Activated naive CD8-positive, alpha-beta T cell treated with anti-CD3 and anti-CD28 coated beads, Interleukin-2, amount 50 U/mL, for 24 hours (primary cell): ENCODE data around the gene NLRP5.
"Not testable (repeated sequence)": the region's sequence is repeated elsewhere in the genome, so short reads cannot be mapped to it uniquely, and the experiment has no call there.

ENCODE experiments used
- ATAC-seq: fragments of 150-1000 bp; cut with Tn5 transposase; one replicate; pipeline ENCODE4 v1.10.0; 2021
- DNase-seq: peaks from one replicate; pipeline ENCODE4 v3.0.0; 2021
- H3K27ac Mint-ChIP-seq: one replicate; pipeline ENCODE4 v1.8.0; 2021; ENCODE audit warnings: mild to moderate bottlenecking, mixed read lengths
- H3K27me3 Mint-ChIP-seq: one replicate; pipeline ENCODE4 v1.8.0; 2021; ENCODE audit warnings: mixed read lengths
- H3K36me3 Mint-ChIP-seq: one replicate; pipeline ENCODE4 v1.8.0; 2021; ENCODE audit warnings: low read depth, mixed read lengths
- H3K4me1 Mint-ChIP-seq: one replicate; pipeline ENCODE4 v1.8.0; 2021; ENCODE audit warnings: mixed read lengths
- H3K4me3 Mint-ChIP-seq: one replicate; pipeline ENCODE4 v1.8.0; 2021; ENCODE audit warnings: mild to moderate bottlenecking, moderate library complexity, mixed read lengths
- H3K9me3 Mint-ChIP-seq: one replicate; pipeline ENCODE4 v1.8.0; 2021; ENCODE audit warnings: mixed read lengths

The NLRP5 gene

DNA sequence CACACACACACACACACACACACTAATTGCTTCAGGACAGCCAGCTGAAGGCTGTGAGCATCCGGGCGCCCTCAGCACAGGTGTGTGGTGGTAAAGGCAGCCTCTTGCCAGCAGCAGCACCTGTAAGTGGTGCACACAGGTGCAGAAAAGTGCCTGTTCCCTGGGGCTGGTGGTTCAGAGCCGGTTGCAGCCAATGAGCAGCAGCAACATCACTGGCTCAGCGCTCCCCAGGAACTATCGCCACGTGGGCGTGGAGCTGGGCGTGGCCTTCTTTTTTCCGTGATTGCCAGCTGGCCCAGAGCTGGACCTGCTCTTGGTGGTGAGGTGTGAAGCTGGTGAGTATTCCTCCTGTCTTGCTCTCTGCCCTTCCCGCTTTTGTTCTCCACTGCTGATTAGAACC is at the start of gene NLRP5:
NLRP5 (plus strand) TSS at position 289 of the 400 bp plus-strand sequence.
- Mint-ChIP-seq H3K4me1 (no peaks in the 10 kb centered on the region), H3K4me3 (no peak within 1 kb of the TSS), H3K9me3 (peaks cover 4% of the 10 kb centered on the region), H3K36me3 (no peaks in the 10 kb centered on the region), H3K27me3 (no peaks in the 10 kb centered on the region), H3K27ac (no peak within 1 kb of the TSS)
- no peak for DNase-seq
- ATAC-seq, result no peak

DNA sequence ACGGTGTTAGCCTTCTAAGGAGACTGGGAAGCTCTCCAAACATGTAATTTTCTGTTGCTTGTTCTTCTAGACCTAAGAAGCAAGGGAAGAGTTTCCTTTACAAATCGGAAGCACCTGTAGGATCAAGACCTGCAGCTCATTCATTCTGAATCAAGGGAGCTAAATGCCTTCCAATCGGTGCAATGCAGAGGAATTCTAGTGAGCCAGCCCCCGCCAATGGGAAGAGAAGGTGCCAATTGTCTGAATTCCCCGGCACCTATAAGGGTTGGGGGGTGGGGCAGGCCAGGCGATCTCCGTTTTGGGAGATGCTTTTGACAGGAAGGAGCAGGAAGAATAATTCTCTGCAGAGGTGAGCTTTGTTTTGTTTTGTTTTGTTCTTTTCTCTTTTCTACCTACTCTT is 47.4 kb upstream of the NLRP5 start:
- Mint-ChIP-seq H3K27ac (no peak overlapping the region), H3K27me3 (no peaks in the 10 kb centered on the region), H3K4me1 (no peaks in the 10 kb centered on the region), H3K36me3 (no peaks in the 10 kb centered on the region), H3K4me3 (no peak overlapping the region), H3K9me3 (peaks cover 27% of the 10 kb centered on the region)
- ATAC-seq (no peak), DNase-seq (no peak)

DNA sequence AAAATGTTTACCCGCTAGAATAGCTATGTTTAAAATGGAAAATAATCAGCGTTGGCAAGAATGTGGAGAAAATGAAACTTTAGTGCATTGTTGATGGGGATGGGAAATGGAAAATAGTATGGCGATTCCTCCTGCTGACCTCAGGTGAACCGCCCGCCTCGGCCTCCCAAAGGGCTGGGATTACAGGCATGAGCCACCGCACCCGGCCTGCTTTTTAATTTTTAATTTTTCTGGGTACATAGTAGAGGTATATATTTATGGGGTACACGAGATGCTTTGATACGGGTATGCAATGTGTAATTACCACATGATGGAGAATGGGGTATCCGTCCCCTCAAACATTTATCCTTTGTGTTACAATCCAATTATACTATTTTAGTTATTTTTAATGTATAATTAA is 46.3 kb upstream of the NLRP5 start:
- H3K4me3 Mint-ChIP-seq, result no peak overlapping the region
- H3K9me3 Mint-ChIP-seq, result peaks cover 23% of the 10 kb centered on the region
- no peak overlapping the region for H3K27ac Mint-ChIP-seq
- H3K36me3 Mint-ChIP-seq, result no peaks in the 10 kb centered on the region
- H3K4me1 Mint-ChIP-seq, result no peaks in the 10 kb centered on the region
- ATAC-seq, result no peak
- no peaks in the 10 kb centered on the region for H3K27me3 Mint-ChIP-seq
- DNase-seq, result no peak

DNA sequence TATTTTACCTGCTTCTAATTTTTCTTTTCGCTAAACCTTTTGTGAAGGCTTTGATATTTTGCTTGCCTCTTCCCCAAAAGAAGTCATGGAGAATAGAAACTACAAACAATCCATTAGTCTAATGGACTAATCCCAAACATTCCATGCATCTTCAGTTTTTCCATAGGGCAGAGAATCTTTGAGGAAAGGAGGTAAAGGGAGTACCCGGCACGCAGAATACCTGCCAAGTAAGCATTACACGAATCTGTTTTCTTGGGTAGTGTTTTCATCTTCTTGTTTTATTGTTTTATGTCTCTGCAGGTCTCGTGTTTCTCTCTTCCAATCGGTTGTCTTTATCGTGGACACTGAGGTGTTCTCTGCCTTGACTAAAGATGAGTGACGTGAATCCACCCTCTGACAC is 39.0 kb upstream of the NLRP5 start, which contains the start of gene NLRP8:
NLRP8 (plus strand) TSS at position 301 of the 400 bp plus-strand sequence.
- Mint-ChIP-seq H3K27ac (no peak within 1 kb of the TSS), H3K27me3 (no peaks in the 10 kb centered on the region)

DNA sequence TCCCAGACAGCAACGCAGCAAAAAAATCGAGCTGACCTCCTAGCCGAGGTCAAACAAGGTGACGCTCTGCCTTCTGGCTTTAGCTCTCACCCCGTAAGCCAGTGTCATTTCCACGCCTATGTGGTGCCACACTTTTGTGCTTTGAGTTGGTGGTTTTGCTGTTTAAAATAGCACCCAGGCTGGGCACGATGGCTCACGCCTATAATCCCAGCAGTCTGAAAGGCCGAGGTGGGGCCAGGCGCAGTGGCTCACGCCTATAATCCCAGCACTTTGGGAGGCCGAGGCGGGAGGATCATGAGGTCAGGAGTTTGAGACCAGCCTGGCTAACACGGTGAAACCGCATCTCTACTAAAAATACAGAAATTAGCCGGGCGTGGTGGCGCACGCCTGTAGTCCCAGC is 36.0 kb upstream of the NLRP5 start:
- ATAC-seq, H3K27me3 Mint-ChIP-seq: not testable (repeated sequence)
- H3K9me3 Mint-ChIP-seq, result peaks cover 20% of the 10 kb centered on the region

More for the DNA sequence above, 39.0 kb upstream of the NLRP5 start, which contains the start of gene NLRP8:
- H3K4me3 Mint-ChIP-seq, result no peak within 1 kb of the TSS
- DNase-seq, result no peak
- peaks cover 24% of the 10 kb centered on the region for H3K9me3 Mint-ChIP-seq
- H3K36me3 Mint-ChIP-seq, result no peaks in the 10 kb centered on the region
- H3K4me1 Mint-ChIP-seq, result no peaks in the 10 kb centered on the region
- ATAC-seq, result no peak

DNA sequence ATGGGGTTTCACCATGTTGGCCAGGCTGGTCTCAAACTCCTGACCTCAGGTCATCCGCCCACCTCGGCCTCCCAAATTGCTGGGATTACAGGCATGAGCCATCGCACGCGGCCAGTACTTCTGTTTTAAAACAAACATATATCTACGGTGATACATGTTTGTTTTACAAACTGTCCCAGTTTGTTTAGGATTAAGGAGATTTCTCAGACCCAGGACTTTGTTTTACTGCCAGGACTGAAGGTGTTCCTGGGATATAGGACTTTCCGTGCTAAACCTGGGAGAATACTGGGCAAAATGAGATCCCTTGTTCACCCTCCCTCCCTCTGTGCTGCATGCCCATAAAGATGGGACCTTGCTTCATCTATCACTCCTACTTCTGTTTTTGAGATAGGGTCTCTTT is 30.1 kb upstream of the NLRP5 start:
- Mint-ChIP-seq H3K27me3 (no peaks in the 10 kb centered on the region), H3K9me3 (no peaks in the 10 kb centered on the region), H3K4me1 (no peaks in the 10 kb centered on the region), H3K27ac (no peak overlapping the region), H3K36me3 (no peaks in the 10 kb centered on the region), H3K4me3 (no peak overlapping the region)
- no peak for ATAC-seq
- DNase-seq, result no peak

More for the DNA sequence above, 36.0 kb upstream of the NLRP5 start:
- not testable (repeated sequence) for H3K4me3 Mint-ChIP-seq, DNase-seq, H3K4me1 Mint-ChIP-seq, H3K36me3 Mint-ChIP-seq, H3K27ac Mint-ChIP-seq

DNA sequence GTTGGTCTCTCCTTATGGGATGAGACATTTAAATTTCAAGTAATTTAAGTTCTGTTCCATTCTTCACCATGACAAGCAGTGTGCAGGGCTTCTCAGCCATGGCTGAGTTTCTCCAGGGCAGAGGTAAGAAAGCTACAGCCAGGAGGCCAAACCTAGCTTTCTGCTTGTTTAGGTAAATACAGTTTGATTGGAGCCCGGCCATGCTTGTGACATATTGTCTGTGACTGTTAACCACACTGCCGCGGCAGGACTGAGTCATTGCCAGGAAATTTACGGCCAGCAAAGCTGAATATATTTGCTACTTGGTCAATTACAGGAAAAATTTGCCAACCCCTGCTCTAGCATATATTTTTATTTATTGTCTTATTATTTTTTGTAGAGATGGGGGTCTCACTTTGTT is 28.2 kb upstream of the NLRP5 start:
- Mint-ChIP-seq H3K4me3 (no peak overlapping the region), H3K27ac (no peak overlapping the region), H3K9me3 (no peaks in the 10 kb centered on the region), H3K4me1 (no peaks in the 10 kb centered on the region), H3K36me3 (no peaks in the 10 kb centered on the region), H3K27me3 (no peaks in the 10 kb centered on the region)
- ATAC-seq (no peak), DNase-seq (no peak)

DNA sequence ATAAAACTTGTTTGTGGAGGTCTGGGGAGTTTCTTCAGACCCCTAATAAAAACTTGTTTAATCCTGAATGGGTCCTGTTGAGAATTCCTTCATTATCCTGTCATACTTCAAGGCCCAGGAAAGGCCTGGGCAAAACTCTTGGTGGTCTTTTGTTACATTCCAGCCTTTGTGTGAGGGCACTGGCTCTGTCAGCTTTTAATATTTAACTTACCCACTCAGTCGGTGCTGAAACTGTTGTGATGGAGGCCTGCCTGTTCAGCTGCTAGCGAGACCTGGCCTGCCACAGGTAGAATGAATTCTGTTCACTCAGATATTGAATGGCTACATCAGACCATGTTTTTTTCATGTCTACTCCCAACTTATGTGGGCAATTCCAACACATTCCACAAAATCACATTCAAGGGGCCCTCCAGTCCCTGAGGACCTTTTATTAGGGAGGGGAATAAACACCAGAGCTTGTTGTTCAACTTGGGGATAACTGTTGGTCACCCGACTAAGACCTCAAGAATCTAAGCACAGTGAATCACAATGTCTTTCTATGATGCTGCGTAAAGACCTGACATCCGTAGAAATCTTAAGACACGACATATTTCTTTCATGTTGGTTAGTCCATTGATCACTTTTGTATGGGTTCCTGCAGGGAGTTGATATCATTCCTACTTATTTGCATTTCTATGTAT is 26.4 kb upstream of the NLRP5 start:
- H3K36me3 Mint-ChIP-seq, result no peaks in the 10 kb centered on the region
- ATAC-seq (no peak), DNase-seq (no peak)
- no peaks in the 10 kb centered on the region for H3K27me3 Mint-ChIP-seq
- H3K9me3 Mint-ChIP-seq, result no peaks in the 10 kb centered on the region
- no peaks in the 10 kb centered on the region for H3K4me1 Mint-ChIP-seq
- no peak overlapping the region for H3K27ac Mint-ChIP-seq
- H3K4me3 Mint-ChIP-seq, result no peak overlapping the region

DNA sequence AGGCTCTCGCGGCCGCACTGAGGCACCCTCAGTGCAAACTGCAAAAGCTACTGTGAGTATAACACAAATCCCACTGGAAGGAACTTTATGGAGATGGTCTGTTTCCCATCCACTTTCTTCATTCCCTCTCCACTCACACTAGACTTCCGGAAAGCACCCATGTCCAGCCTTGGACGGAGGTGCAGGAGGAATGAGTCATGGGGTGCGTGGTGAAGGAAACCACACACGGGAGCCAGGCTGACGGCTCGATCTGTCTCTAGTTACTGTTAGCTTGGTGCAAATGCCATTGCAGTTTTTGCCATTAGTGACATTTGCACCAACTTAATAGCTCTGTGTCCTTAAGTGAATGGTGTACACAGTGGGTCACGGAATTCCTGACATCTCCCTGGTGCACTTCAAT is 24.4 kb upstream of the NLRP5 start:
- Mint-ChIP-seq H3K27me3 (no peaks in the 10 kb centered on the region), H3K4me1 (no peaks in the 10 kb centered on the region), H3K36me3 (no peaks in the 10 kb centered on the region), H3K9me3 (peaks cover under 1% of the 10 kb centered on the region), H3K4me3 (no peak overlapping the region), H3K27ac (no peak overlapping the region)
- ATAC-seq (no peak), DNase-seq (no peak)

DNA sequence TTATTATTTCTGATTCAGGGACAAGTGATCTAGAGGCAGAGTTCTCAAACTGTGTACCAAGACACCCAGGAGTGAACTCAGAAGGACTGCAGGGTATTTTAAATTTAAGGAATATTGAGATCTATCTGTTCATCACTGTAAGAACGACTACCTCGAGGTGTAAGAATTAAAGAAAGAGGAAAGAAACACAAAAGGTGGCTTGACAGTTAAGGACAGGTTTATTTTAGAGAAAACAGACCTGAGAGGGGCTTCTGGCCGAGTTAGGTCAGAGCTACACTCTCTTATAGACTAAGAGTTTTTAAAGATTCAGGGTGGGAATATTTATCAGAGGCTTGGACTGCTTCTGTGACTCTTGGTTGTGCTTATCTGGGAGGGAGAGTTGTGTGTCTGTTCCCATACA is 12.6 kb upstream of the NLRP5 start:
- Mint-ChIP-seq H3K4me1 (no peaks in the 10 kb centered on the region), H3K4me3 (no peak overlapping the region), H3K9me3 (peaks cover 16% of the 10 kb centered on the region), H3K27ac (no peak overlapping the region), H3K27me3 (peaks cover 1% of the 10 kb centered on the region), H3K36me3 (no peaks in the 10 kb centered on the region)
- DNase-seq (no peak), ATAC-seq (no peak)

DNA sequence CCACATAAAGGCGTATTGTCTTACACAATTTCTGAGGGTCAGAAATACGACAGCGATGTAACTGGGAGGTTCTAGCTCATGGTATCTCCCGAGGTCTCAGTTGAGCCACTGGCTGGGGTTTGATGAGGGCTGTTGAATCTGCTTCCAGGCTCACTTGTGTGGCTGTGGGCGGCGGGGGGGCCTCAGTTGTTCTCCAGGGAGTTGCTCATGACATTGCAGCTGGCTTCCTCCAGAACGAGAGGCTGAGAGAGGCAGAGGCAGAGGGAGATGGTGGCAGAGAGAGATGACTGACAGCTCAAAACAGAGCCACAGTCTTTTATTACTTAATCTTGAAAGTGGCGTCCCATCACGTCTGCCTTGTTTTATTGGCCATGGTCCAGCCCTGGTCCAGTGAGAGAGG is 6.2 kb upstream of the NLRP5 start:
- DNase-seq (no peak), ATAC-seq (no peak)
- Mint-ChIP-seq H3K4me3 (no peak overlapping the region), H3K36me3 (no peaks in the 10 kb centered on the region), H3K9me3 (peaks cover 23% of the 10 kb centered on the region), H3K27ac (no peak overlapping the region), H3K4me1 (no peaks in the 10 kb centered on the region), H3K27me3 (peaks cover 6% of the 10 kb centered on the region)

DNA sequence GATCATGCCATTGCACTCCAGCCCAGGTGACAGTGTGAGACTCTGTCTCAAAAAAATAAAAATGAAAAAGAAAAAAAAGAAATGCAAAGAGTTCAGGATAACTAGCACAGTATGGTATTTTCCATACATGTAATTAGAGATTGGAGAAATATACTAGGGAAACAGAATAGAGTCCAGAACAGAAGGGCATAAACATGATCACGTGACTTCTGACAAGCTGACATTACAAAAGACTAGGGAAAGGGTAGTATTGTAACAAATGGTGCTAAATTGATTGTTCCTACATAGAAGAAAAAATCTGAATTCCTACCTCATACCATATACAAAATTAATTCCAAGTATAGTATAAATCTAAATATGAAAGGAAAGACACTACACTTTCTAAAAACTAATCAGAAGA is 1.3 kb upstream of the NLRP5 start:
- Mint-ChIP-seq H3K4me3 (no peak overlapping the region), H3K27me3 (no peaks in the 10 kb centered on the region), H3K36me3 (no peaks in the 10 kb centered on the region), H3K4me1 (no peaks in the 10 kb centered on the region), H3K27ac (no peak overlapping the region), H3K9me3 (peaks cover 6% of the 10 kb centered on the region)
- DNase-seq (no peak), ATAC-seq (no peak)

DNA sequence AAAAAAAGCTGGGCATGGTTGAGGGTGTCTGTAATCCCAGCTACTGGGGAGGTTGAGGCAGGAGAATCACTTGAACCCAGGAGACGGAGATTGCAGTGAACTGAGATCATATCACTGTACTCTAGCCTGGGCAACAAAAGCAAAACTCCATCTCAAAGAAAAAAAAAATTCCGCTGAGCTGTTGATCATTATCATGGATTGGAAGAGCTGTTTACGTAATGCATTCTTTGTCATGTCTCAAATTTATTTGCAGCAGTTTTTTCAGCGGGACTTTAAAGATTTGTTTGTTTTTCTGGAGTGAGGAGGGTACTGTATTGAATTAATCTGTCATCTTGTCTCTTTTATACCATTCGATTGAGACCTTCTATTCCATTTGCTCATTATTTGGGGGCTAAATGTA is 4.3 kb downstream of the NLRP5 start:
- no peak overlapping the region for H3K27ac Mint-ChIP-seq
- peaks cover 15% of the 10 kb centered on the region for H3K9me3 Mint-ChIP-seq
- DNase-seq (no peak), ATAC-seq (no peak)
- H3K4me1 Mint-ChIP-seq, result no peaks in the 10 kb centered on the region
- no peak overlapping the region for H3K4me3 Mint-ChIP-seq
- no peaks in the 10 kb centered on the region for H3K36me3 Mint-ChIP-seq
- no peaks in the 10 kb centered on the region for H3K27me3 Mint-ChIP-seq

DNA sequence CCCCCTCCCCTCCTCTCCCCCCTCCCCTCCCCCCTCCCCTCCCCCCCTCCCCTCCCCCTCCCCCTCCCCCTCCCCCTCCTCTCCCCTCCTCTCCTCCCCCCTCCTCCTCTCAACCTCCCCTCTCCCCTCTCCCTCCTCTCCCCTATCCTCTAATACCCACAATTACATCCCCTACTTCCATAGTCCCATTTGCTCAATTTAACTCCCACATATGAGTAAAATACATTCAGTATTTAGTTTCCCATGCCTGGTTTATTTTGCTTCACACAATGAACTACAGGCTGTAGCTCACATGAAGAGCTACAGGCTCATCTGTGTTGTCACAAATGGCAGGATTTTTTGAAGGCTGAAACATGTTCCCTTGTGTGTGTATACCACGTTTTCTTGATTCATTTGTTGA is 6.9 kb downstream of the NLRP5 start:
- Mint-ChIP-seq H3K27me3 (no peaks in the 10 kb centered on the region), H3K4me3 (no peak overlapping the region), H3K27ac (no peak overlapping the region), H3K9me3 (peaks cover 21% of the 10 kb centered on the region), H3K4me1 (no peaks in the 10 kb centered on the region), H3K36me3 (no peaks in the 10 kb centered on the region)
- ATAC-seq (no peak), DNase-seq (no peak)

DNA sequence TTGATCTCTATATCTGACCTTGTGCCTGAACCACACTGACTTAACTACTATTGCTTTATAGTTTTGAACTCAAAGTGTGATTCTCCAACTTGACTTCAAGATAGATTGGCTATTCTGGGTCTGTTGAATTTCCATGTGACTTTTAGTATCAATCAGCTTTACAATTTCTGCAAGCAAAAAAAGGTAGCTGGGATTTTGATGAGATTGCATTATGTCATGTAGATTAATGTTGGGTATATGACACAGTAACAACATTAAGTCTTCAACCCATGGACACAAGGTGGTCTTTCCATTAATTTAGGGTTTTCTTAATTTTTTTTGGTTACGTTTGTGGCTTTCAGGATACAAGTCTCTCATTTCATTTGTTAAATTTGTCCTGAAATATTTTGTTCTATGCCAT is 28.2 kb downstream of the NLRP5 start:
- Mint-ChIP-seq H3K36me3 (no peaks in the 10 kb centered on the region), H3K4me1 (no peaks in the 10 kb centered on the region), H3K9me3 (peaks cover 36% of the 10 kb centered on the region), H3K27me3 (peaks cover 2% of the 10 kb centered on the region), H3K27ac (no peak overlapping the region), H3K4me3 (no peak overlapping the region)
- ATAC-seq (no peak), DNase-seq (no peak)

DNA sequence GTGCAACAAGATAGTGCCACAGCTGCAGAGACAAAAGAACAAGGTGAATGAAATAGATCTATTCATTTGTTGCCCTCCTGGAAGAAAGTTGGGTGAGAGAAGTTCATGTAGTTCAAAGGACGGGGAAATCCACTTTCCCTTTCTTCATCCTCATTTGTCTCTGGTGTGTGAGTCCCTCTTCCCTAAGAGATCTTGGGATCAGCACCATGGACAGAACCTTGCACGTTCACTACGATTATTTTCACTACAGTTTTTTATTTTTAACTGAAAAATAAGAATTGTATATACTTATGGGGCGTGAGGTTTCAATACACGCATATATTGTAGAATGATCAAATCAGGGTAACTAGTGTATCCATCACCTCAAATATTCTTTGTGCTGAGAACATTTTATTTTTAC is 29.2 kb downstream of the NLRP5 start:
- Mint-ChIP-seq H3K4me3 (no peak overlapping the region), H3K9me3 (peaks cover 33% of the 10 kb centered on the region), H3K27me3 (peaks cover 2% of the 10 kb centered on the region), H3K27ac (no peak overlapping the region), H3K36me3 (no peaks in the 10 kb centered on the region), H3K4me1 (no peaks in the 10 kb centered on the region)
- no peak for DNase-seq
- ATAC-seq, result no peak
